ENCODE results near the gene PDE11A.

Gene PDE11A

DNA sequence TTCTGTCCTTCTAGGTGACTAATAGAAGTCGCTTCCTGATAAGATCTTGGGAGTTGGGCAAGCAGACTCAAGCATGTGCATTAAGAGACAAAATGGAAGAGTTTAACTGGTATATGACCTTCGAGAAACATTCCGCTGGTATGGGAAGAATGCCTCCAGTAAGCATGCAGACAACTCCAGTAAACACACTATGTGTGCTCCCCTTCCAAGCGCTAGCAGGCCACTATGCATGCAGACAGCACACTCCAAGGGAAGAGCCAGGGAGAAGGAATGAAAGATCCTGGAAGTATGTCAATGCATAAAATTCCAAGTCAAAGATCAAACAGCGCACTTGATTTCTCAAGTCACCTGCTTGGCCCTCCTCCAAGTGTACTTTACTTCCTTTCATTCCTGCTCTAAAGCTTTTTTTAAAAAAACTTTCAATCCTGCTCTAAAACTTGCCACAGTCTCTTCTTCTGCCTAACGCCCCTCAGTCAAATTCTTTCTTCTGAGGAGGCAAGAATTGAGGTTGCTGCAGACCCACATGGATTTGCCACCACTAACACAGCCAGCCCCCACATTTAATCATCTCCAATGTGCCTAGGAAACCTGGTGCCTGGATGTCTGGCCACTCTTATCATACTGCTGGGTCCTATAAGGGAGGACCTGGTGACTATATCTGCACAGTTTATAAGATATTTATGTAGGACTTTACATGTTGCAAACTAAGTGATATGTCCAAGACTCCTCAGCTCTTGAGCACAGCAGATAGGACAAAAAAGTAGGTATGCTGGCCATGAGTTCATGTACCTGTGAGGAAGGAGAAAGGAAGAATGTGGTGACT, 239.8 kb downstream of the PDE11A start:
- in situ Hi-C loops (cut with HindIII; ENCODE audit: low pct_unique_long_range_greater_than_20kb, low sequenced_read_pairs), result no loop called here
- DNase-seq (ENCODE audit: low read depth in 1 of 2, low spot score in 1 of 2), result peak in 1 of 2 experiments; percentile 4
- TF ChIP-seq JUND (IDR thresholded peaks at IDR 0.05; ENCODE audit: low read depth), result no peak

- no peak for TF ChIP-seq JUND (IDR thresholded peaks at IDR 0.05; ENCODE audit: low read depth)
- in situ Hi-C loops (cut with HindIII; ENCODE audit: low pct_unique_long_range_greater_than_20kb, low sequenced_read_pairs), result no loop called here
- no peak for DNase-seq (ENCODE audit: low read depth in 1 of 2, low spot score in 1 of 2)
Observed at GRCh38 chr2:177830881-177831386, 241.6 kb downstream of the PDE11A start.

GRCh38 chr2:177828557-177828956, 244.0 kb downstream of the PDE11A start:
- DNase-seq (ENCODE audit: low read depth in 1 of 2, low spot score in 1 of 2), result no peak
- in situ Hi-C loops (cut with HindIII; ENCODE audit: low pct_unique_long_range_greater_than_20kb, low sequenced_read_pairs), result no loop called here
- no peak for TF ChIP-seq JUND (IDR thresholded peaks at IDR 0.05; ENCODE audit: low read depth)

- no peak for TF ChIP-seq JUND (IDR thresholded peaks at IDR 0.05; ENCODE audit: low read depth)
- in situ Hi-C loops (cut with HindIII; ENCODE audit: low pct_unique_long_range_greater_than_20kb, low sequenced_read_pairs), result no loop called here
- no peak for DNase-seq (ENCODE audit: low read depth in 1 of 2, low spot score in 1 of 2)
Observed at GRCh38 chr2:177826897-177827296, 245.7 kb downstream of the PDE11A start.

DNA sequence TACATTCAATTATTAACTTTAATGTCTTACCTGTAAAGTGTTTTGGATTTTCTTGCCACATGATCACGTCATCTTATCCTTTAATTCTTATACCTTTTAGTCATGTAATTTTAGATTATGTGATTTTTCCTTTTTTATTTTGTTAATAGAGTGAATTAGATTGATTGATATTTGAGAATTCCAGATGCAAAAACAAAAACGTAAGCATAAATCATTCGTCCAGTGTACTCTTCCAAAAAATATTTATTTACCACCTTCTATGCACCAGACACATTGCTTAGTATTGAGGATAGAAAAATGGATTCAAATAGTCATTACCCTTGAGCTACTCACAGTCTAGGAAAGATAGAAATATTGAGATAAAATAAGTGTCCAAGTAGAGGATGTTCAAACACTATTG, 249.6 kb downstream of the PDE11A start:
- TF ChIP-seq JUND (IDR thresholded peaks at IDR 0.05; ENCODE audit: low read depth), result no peak
- DNase-seq (ENCODE audit: low read depth in 1 of 2, low spot score in 1 of 2), result no peak
- in situ Hi-C loops (cut with HindIII; ENCODE audit: low pct_unique_long_range_greater_than_20kb, low sequenced_read_pairs), result no loop called here

GRCh38 chr2:177818412-177818811, 254.2 kb downstream of the PDE11A start:
- no peak for TF ChIP-seq JUND (IDR thresholded peaks at IDR 0.05; ENCODE audit: low read depth)
- no peak for DNase-seq (ENCODE audit: low read depth in 1 of 2, low spot score in 1 of 2)
- in situ Hi-C loops (cut with HindIII; ENCODE audit: low pct_unique_long_range_greater_than_20kb, low sequenced_read_pairs), result no loop called here

- in situ Hi-C loops (cut with HindIII; ENCODE audit: low pct_unique_long_range_greater_than_20kb, low sequenced_read_pairs), result no loop called here
- no peak for TF ChIP-seq JUND (IDR thresholded peaks at IDR 0.05; ENCODE audit: low read depth)
- DNase-seq (ENCODE audit: low read depth in 1 of 2, low spot score in 1 of 2), result no peak
Observed at GRCh38 chr2:177817300-177817699, 255.3 kb downstream of the PDE11A start.

DNA sequence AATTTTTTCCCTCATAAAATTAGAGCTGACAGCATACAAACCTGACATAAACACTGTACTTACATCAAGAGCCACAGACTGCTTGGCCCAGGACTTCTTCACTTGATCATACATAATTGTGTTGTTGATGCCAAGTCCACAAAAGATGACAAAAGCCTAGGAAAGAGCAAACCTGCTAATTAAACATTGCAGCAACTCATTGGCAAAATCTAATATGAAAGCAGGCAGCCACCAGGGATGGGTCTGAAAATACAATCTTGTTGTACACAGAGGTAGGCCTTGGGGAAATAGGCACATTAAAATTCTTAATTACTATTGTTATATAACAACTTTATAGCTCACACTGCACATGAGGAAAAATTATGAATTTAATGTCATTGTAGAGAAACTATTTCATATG, 255.8 kb downstream of the PDE11A start:
- no peak for TF ChIP-seq JUND (IDR thresholded peaks at IDR 0.05; ENCODE audit: low read depth)
- in situ Hi-C loops (cut with HindIII; ENCODE audit: low pct_unique_long_range_greater_than_20kb, low sequenced_read_pairs), result no loop called here
- DNase-seq (ENCODE audit: low read depth in 1 of 2, low spot score in 1 of 2), result no peak

GRCh38 chr2:177812713-177813396, 259.7 kb downstream of the PDE11A start:
- in situ Hi-C loops (cut with HindIII; ENCODE audit: low pct_unique_long_range_greater_than_20kb, low sequenced_read_pairs), result no loop called here
- DNase-seq (ENCODE audit: low read depth in 1 of 2, low spot score in 1 of 2), result no peak
- no peak for TF ChIP-seq JUND (IDR thresholded peaks at IDR 0.05; ENCODE audit: low read depth)

DNA sequence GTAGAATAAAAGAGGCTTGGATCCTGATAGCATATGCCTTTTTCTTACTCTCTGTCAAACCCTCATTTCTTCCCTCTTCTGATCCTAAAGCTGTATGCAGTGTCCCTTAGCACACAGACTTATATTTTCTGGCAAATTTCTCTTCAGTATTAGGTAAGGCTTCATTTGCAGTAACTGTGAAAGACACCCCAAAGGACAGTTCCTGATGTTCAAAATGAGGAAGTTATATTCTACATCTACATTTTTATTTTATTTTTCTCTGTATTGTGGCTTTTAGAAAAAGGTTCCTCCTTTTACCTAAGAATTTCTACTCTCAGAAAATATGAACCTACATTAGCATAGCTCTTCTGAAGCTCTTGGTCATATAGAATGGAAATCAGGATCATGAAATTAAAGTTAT, 261.7 kb downstream of the PDE11A start:
- TF ChIP-seq JUND (IDR thresholded peaks at IDR 0.05; ENCODE audit: low read depth), result no peak
- DNase-seq (ENCODE audit: low read depth in 1 of 2, low spot score in 1 of 2), result no peak

DNA sequence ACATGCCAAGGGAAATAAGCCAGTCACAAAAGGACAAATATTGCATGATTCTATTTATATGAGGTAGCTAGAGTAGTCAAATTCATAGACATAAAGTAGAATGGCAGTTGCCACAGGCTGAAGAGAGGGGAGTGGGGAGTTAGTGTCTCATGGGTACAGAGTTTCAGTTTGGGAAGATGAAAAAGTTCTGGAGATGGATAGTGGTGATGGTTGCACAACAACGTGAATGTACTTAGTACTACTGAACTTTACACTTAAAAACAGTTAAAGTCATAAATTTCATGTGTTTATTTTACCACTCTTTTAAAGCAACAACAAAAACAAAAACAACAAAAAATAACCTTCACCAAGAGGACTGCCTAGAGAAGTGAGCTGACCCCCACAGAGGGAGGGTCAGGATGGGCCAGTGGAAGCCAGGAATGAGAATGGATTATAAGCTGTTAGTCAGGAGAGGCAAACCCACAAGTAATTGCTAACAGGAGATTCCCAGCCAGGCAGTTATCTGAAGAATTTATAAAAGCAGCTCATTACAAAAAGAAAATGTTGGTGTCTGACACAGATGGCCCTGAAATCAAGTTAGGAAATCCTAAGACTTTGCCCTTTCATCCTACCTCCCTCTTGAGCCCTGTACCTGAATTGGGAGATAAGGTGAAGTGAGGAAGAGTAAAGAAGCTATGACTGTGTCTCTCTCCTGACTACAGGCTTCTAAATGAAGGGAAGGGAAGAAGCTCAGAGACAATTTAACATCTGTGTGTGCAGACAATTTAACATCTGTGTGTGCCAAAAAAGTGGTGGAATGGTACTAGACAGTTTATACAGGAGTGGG, 263.4 kb downstream of the PDE11A start:
- DNase-seq (ENCODE audit: low read depth in 1 of 2, low spot score in 1 of 2), result no peak
- no peak for TF ChIP-seq JUND (IDR thresholded peaks at IDR 0.05; ENCODE audit: low read depth)
- in situ Hi-C loops (cut with HindIII; ENCODE audit: low pct_unique_long_range_greater_than_20kb, low sequenced_read_pairs), result no loop called here

More for the DNA sequence above, 261.7 kb downstream of the PDE11A start:
- in situ Hi-C loops (cut with HindIII; ENCODE audit: low pct_unique_long_range_greater_than_20kb, low sequenced_read_pairs), result no loop called here

GRCh38 chr2:177806025-177806424, 266.6 kb downstream of the PDE11A start:
- in situ Hi-C loops (cut with HindIII; ENCODE audit: low pct_unique_long_range_greater_than_20kb, low sequenced_read_pairs), result no loop called here

More at GRCh38 chr2:177806025-177806424, 266.6 kb downstream of the PDE11A start:
- TF ChIP-seq JUND (IDR thresholded peaks at IDR 0.05; ENCODE audit: low read depth), result no peak
- no peak for DNase-seq (ENCODE audit: low read depth in 1 of 2, low spot score in 1 of 2)

Data from T47D (cell line).